ENCODE results near the gene UNC45A. TPM values are rescaled to one million over a fixed set of nuclear protein-coding genes. Genes with fewer than 3 reads are reported as not detected.

The UNC45A gene
- total and polyA plus RNA-seq, 2 of the 4 experiments (the other 2 are of a cell fraction), result 68.9 to 100 TPM

GRCh38 chr15:90959894-90960293 lies 24.8 kb downstream of the UNC45A start:
- ATAC-seq (ENCODE audit: low read depth), result no peak
- no TSS peak for BruUV-seq (replicated peaks)
- CTCF ChIA-PET, result no interaction called here

More at GRCh38 chr15:90959894-90960293, 24.8 kb downstream of the UNC45A start:
- H2BK120ac ChIP-seq (ENCODE audit: low read depth, low read length), result no peak overlapping the region
- no peak overlapping the region for H3K9ac ChIP-seq (ENCODE audit: low read depth, low read length)
- peaks cover 6 to 38% of the 10 kb centered on the region in 2 experiments for H3K79me1 ChIP-seq (ENCODE audit: low read depth in 1 of 2, low read length in 2 of 2)
- 87% methylated on average over 3 of the region's 5 CpGs; no CpG with 5 or more reads in 1 of the 2 experiments for WGBS, 2 experiments (ENCODE audit: extremely low coverage in 2 of 2, insufficient read length in 1 of 2)
- H3K27me3 ChIP-seq (ENCODE audit: control insufficient read depth, insufficient read depth, low read length), result no peaks in the 10 kb centered on the region
- H3K9me3 ChIP-seq (ENCODE audit: control insufficient read depth, insufficient read depth, low read length), result no peaks in the 10 kb centered on the region
- dilution Hi-C loops (cut with HindIII; ENCODE audit: low sequenced_read_pairs, unreplicated experiment) (no loop called here), in situ Hi-C loops (cut with MboI; ENCODE audit: low sequenced_read_pairs) (loop anchor here (10.0 kb wide), 1 partner anchor 315 kb away; no protein-coding TSS in a partner anchor), intact Hi-C loops (cut with micrococcal nuclease) (no loop called here)
- H4K8ac ChIP-seq (ENCODE audit: low read depth in 2 of 2, low read length in 2 of 2), result no peak overlapping the region
- H3K4me2 ChIP-seq (ENCODE audit: low read depth, low read length), result no peak overlapping the region
- no peak overlapping the region for H3K23ac ChIP-seq (ENCODE audit: low read depth, low read length)
- no peak overlapping the region for H2BK15ac ChIP-seq (ENCODE audit: low read depth, low read length)
- no peak overlapping the region for H3K14ac ChIP-seq (replicated peaks; ENCODE audit: low read depth, low read length)
- no peak overlapping the region for H3K56ac ChIP-seq (ENCODE audit: extremely low read depth, insufficient read depth, low read length)
- H2BK5ac ChIP-seq (ENCODE audit: low read depth, low read length, poor library complexity, severe bottlenecking), result no peak overlapping the region
- no peak overlapping the region for H3K4ac ChIP-seq (ENCODE audit: low read depth, low read length)
- no peak overlapping the region for H3K27ac ChIP-seq (ENCODE audit: insufficient read depth, low read length)
- peak overlapping the region; percentile 63 for H2AK9ac ChIP-seq (replicated peaks; ENCODE audit: low read depth, low read length, poor library complexity)
- peak overlapping the region; percentile 56 for H2AFZ ChIP-seq (replicated peaks; ENCODE audit: low read length, poor library complexity)
- H3K9me1 ChIP-seq (ENCODE audit: insufficient read depth, low read length), result no peaks in the 10 kb centered on the region
- H3K4me3 ChIP-seq (ENCODE audit: insufficient read depth, low read depth, low read length), result no peak overlapping the region
- no peaks in the 10 kb centered on the region; the same call in 1 of the 2 replicates for H4K20me1 ChIP-seq (ENCODE audit: insufficient read depth, low read length)
- no peak overlapping the region for H2AK5ac ChIP-seq (ENCODE audit: low read depth, low read length)
- no peak overlapping the region for H4K91ac ChIP-seq (ENCODE audit: insufficient read depth, low read depth, low read length)
- POLR2A ChIA-PET (ENCODE audit: unreplicated experiment), result no interaction called here
- H3K36me3 ChIP-seq (ENCODE audit: control insufficient read depth, insufficient read depth, low read length), result peaks cover 20% of the 10 kb centered on the region
- no peak for TF ChIP-seq MXI1 (IDR thresholded peaks at IDR 0.05; ENCODE audit: borderline replicate concordance, low read depth, low read length)
- no peak for TF ChIP-seq RFX5 (IDR thresholded peaks at IDR 0.05; ENCODE audit: low read depth, low read length)
- TF ChIP-seq RAD21 (IDR thresholded peaks at IDR 0.05; ENCODE audit: low read length), result no peak
- TF ChIP-seq MAFK (IDR thresholded peaks at IDR 0.05; ENCODE audit: low read depth, low read length), result no peak
- TF ChIP-seq CEBPB (IDR thresholded peaks at IDR 0.05; ENCODE audit: low read depth, low read length), result no peak
- TF ChIP-seq POLR2A (IDR thresholded peaks at IDR 0.05; ENCODE audit: low read depth, low read length), result no peak
- TF ChIP-seq CHD1 (IDR thresholded peaks at IDR 0.05; ENCODE audit: low read depth, low read length), result no peak
- no peak for TF ChIP-seq SMC3 (IDR thresholded peaks at IDR 0.05; ENCODE audit: low read depth, low read length)
- TF ChIP-seq FOS (IDR thresholded peaks at IDR 0.05; ENCODE audit: low read depth, low read length), result no peak
- TF ChIP-seq BHLHE40 (IDR thresholded peaks at IDR 0.05; ENCODE audit: low read depth, low read length), result no peak
- TF ChIP-seq CTCF (conservative IDR thresholded peaks at IDR 0.05; ENCODE audit: low read depth, low read length), result no peak
- TF ChIP-seq ELK1 (IDR thresholded peaks at IDR 0.05; ENCODE audit: borderline replicate concordance, low read depth, low read length), result no peak
- no peak overlapping the region for H3K18ac ChIP-seq (ENCODE audit: low read depth, low read length)
- peaks cover 6% of the 10 kb centered on the region for H3K4me1 ChIP-seq (ENCODE audit: control insufficient read depth, insufficient read depth, low read length)
- no peak overlapping the region for H4K5ac ChIP-seq (ENCODE audit: low read depth, low read length)
- H2BK20ac ChIP-seq (ENCODE audit: low read depth, low read length), result no peak overlapping the region
- peak; percentile 18 for DNase-seq

Measured in IMR-90 (cell line).